Measurements from ENCODE around the gene PTCH2.

Gene PTCH2

GRCh38 chr1:44805311-44806024 lies 37.6 kb downstream of the PTCH2 start:
- Histone ChIP-seq H4K20me1 (ENCODE audit: control insufficient read depth, insufficient read depth, low read depth, low read length) (no peaks in the 10 kb centered on the region), H3K4me1 (ENCODE audit: control insufficient read depth, low read length) (peaks cover 62% of the 10 kb centered on the region), H3K36me3 (ENCODE audit: control insufficient read depth, low read length) (peaks cover 64% of the 10 kb centered on the region), H3K27me3 (ENCODE audit: control insufficient read depth, low read length) (no peaks in the 10 kb centered on the region), H3K9me2 (replicated peaks; ENCODE audit: control insufficient read depth, low read length) (no peaks in the 10 kb centered on the region), H3K4me3 (ENCODE audit: low read length) (no peak overlapping the region), H3K4me2 (ENCODE audit: low read length) (no peak overlapping the region), H3K27ac (ENCODE audit: low read depth, low read length) (no peak overlapping the region), H3K79me2 (ENCODE audit: control insufficient read depth, low read length) (peaks cover 26% of the 10 kb centered on the region), H3F3A (ENCODE audit: control insufficient read depth, insufficient read depth) (peaks cover 11% of the 10 kb centered on the region; the same call in 1 of the 2 replicates), H3K9me3 (ENCODE audit: control insufficient read depth, insufficient read depth, low read length) (no peaks in the 10 kb centered on the region)
- TF ChIP-seq EZH2phosphoT487 (IDR thresholded peaks at IDR 0.05; ENCODE audit: borderline replicate concordance, low read length): no peak
- peak; percentile 13 for TF ChIP-seq CTCF (IDR thresholded peaks at IDR 0.05; ENCODE audit: low read depth, low read length, poor library complexity, severe bottlenecking)

GRCh38 chr1:44803312-44804095 lies 39.5 kb downstream of the PTCH2 start:
- TF ChIP-seq CTCF (IDR thresholded peaks at IDR 0.05; ENCODE audit: low read depth, low read length, poor library complexity, severe bottlenecking) (no peak), EZH2phosphoT487 (IDR thresholded peaks at IDR 0.05; ENCODE audit: borderline replicate concordance, low read length) (no peak)
- H4K20me1 ChIP-seq (ENCODE audit: control insufficient read depth, insufficient read depth, low read depth, low read length): no peaks in the 10 kb centered on the region
- H3K9me3 ChIP-seq (ENCODE audit: control insufficient read depth, insufficient read depth, low read length): no peaks in the 10 kb centered on the region
- H3F3A ChIP-seq (ENCODE audit: control insufficient read depth, insufficient read depth): peaks cover 4% of the 10 kb centered on the region; the same call in 1 of the 2 replicates
- no peaks in the 10 kb centered on the region for H3K27me3 ChIP-seq (ENCODE audit: control insufficient read depth, low read length)
- peaks cover 52% of the 10 kb centered on the region for H3K4me1 ChIP-seq (ENCODE audit: control insufficient read depth, low read length)
- peaks cover 28% of the 10 kb centered on the region for H3K79me2 ChIP-seq (ENCODE audit: control insufficient read depth, low read length)
- H3K36me3 ChIP-seq (ENCODE audit: control insufficient read depth, low read length): peaks cover 57% of the 10 kb centered on the region
- no peak overlapping the region for H3K27ac ChIP-seq (ENCODE audit: low read depth, low read length)
- H3K4me2 ChIP-seq (ENCODE audit: low read length): no peak overlapping the region
- H3K4me3 ChIP-seq (ENCODE audit: low read length): no peak overlapping the region
- H3K9me2 ChIP-seq (replicated peaks; ENCODE audit: control insufficient read depth, low read length): no peaks in the 10 kb centered on the region

GRCh38 chr1:44803062-44803311 lies 40.1 kb downstream of the PTCH2 start:
- H3K4me1 ChIP-seq (ENCODE audit: control insufficient read depth, low read length): peaks cover 47% of the 10 kb centered on the region
- peaks cover 4% of the 10 kb centered on the region; the same call in 1 of the 2 replicates for H3F3A ChIP-seq (ENCODE audit: control insufficient read depth, insufficient read depth)
- H3K27me3 ChIP-seq (ENCODE audit: control insufficient read depth, low read length): no peaks in the 10 kb centered on the region
- no peaks in the 10 kb centered on the region for H3K9me3 ChIP-seq (ENCODE audit: control insufficient read depth, insufficient read depth, low read length)
- no peak overlapping the region for H3K4me3 ChIP-seq (ENCODE audit: low read length)
- no peaks in the 10 kb centered on the region for H4K20me1 ChIP-seq (ENCODE audit: control insufficient read depth, insufficient read depth, low read depth, low read length)
- TF ChIP-seq EZH2phosphoT487 (IDR thresholded peaks at IDR 0.05; ENCODE audit: borderline replicate concordance, low read length): no peak
- no peak for TF ChIP-seq CTCF (IDR thresholded peaks at IDR 0.05; ENCODE audit: low read depth, low read length, poor library complexity, severe bottlenecking)
- no peak overlapping the region for H3K27ac ChIP-seq (ENCODE audit: low read depth, low read length)
- H3K79me2 ChIP-seq (ENCODE audit: control insufficient read depth, low read length): peaks cover 24% of the 10 kb centered on the region
- H3K4me2 ChIP-seq (ENCODE audit: low read length): no peak overlapping the region
- no peaks in the 10 kb centered on the region for H3K9me2 ChIP-seq (replicated peaks; ENCODE audit: control insufficient read depth, low read length)
- H3K36me3 ChIP-seq (ENCODE audit: control insufficient read depth, low read length): peaks cover 57% of the 10 kb centered on the region

Data from DOHH2 (cell line).